GM06990 (cell line): ENCODE measurements around the gene MYO1D.

ENCODE experiments used
- DNase-seq: peaks from one replicate; pipeline ENCODE4 v3.0.0-alpha.2; 2011; ENCODE audit not compliant: insufficient read length; ENCODE audit errors: extremely low read depth
- H3K27me3 ChIP-seq: replicated peaks from 2 replicates; pipeline ENCODE4 v1.6.0; 2011; ENCODE audit warnings: low read length; ENCODE audit not compliant: control insufficient read depth, insufficient read depth
- H3K36me3 ChIP-seq: 2 replicates; pipeline ENCODE4 v1.5.1; 2011; ENCODE audit warnings: low read length; ENCODE audit not compliant: control insufficient read depth, insufficient read depth
- H3K4me3 ChIP-seq: replicated peaks from 2 replicates; pipeline ENCODE4 v1.5.1; 2011; ENCODE audit warnings: low read depth, mild to moderate bottlenecking, control low read depth, low read length
- CTCF ChIP-seq: IDR thresholded peaks from 2 replicates; pipeline ENCODE4 v1.5.1; 2011; ENCODE audit warnings: low read length, control low read depth, mild to moderate bottlenecking, inconsistent platforms; ENCODE audit not compliant: insufficient read depth, poor library complexity, severe bottlenecking

Gene MYO1D

DNA sequence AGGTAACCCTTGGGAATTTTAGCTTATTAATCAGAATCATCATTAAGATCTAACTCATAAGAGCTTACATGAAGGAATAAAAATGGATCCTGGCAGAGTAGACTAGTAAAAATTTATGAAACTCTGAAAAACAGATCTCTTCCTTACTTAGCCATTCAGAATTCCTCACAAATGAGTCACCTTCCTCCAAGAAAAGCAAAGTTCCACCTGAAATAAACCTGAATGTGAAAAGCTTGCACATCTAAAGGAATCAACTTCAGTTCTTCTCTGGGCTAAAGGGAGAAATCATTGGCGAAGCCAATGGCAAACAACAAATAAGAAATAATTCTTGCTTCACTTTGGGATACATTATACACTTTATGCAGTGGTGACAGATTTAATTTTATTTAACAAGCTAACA, 22.7 kb downstream of the MYO1D start:
- Histone ChIP-seq H3K27me3 (no peaks in the 10 kb centered on the region), H3K4me3 (no peak overlapping the region), H3K36me3 (no peaks in the 10 kb centered on the region)
- TF ChIP-seq CTCF, result no peak
- DNase-seq, result no peak

DNA sequence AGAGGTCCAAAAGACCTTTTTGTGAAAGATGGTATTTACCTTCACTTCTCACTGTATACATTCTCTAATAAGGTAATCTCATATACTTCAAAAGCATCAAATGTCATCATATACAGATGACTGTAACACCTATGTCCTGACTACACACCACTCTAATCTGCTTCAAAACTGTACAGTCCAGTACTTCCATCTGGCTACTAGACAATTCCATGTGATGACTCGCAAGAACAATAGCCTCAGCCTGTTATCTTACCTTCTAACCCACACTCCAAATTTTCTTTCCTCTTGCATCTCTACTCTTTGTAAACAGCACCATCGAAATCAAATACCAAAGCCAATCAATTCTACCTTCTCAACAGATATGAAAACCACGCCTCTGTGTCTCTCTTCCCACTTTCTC, 24.1 kb downstream of the MYO1D start:
- no peak for DNase-seq
- no peak for TF ChIP-seq CTCF
- H3K4me3 ChIP-seq, result no peak overlapping the region
- H3K36me3 ChIP-seq, result no peaks in the 10 kb centered on the region
- no peaks in the 10 kb centered on the region for H3K27me3 ChIP-seq

DNA sequence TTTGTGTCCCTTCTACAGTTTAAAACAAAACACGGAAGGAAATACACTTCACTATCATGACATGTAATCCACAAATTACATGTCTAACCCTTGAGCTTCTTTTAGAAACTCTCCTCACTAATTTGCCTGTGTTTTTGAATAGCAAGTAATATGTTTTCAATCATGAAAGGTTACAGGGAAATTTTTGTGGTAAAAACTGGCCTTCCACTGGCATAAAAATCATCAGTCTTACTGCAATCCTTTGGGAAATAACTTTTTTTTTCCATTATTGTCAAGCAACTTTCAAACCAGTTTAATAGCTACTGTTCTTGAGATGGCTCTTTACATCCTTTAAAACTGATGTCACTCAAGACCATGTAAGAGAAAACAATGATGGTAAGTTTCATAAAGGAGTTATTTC, 27.0 kb downstream of the MYO1D start:
- Histone ChIP-seq H3K27me3 (no peaks in the 10 kb centered on the region), H3K36me3 (no peaks in the 10 kb centered on the region), H3K4me3 (no peak overlapping the region)
- DNase-seq, result no peak
- no peak for TF ChIP-seq CTCF

GRCh38 chr17:32847977-32848376, 28.9 kb downstream of the MYO1D start:
- TF ChIP-seq CTCF, result no peak
- H3K36me3 ChIP-seq, result no peaks in the 10 kb centered on the region
- no peak overlapping the region for H3K4me3 ChIP-seq
- no peaks in the 10 kb centered on the region for H3K27me3 ChIP-seq
- DNase-seq, result no peak

GRCh38 chr17:32846143-32846542, 30.8 kb downstream of the MYO1D start:
- TF ChIP-seq CTCF, result no peak
- no peak for DNase-seq
- H3K4me3 ChIP-seq, result no peak overlapping the region
- H3K27me3 ChIP-seq, result no peaks in the 10 kb centered on the region
- H3K36me3 ChIP-seq, result no peaks in the 10 kb centered on the region

DNA sequence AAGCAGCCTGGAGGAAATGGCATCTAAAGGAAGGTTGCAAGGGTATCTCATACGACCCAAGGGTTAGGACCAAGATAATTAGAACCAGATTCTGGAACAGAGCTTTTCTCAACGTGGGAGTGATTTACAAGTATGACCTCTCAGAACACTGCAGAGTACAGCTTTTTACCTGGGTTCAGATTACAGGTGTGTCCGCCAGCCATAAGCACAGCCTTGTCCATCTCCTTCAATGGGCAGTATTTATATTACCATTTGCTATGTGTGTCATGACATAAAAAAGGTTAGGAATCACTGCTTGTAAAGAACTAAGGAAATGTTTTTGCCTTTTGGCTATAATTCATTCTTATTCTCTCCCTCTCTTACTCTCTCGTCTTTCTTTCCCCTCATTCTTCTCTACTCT, 36.7 kb downstream of the MYO1D start:
- no peak for DNase-seq
- no peak for TF ChIP-seq CTCF
- H3K36me3 ChIP-seq, result no peaks in the 10 kb centered on the region
- H3K4me3 ChIP-seq, result no peak overlapping the region
- H3K27me3 ChIP-seq, result no peaks in the 10 kb centered on the region
